Keratinocyte (primary cell): Measurements from ENCODE around the gene PRKCG. TPM values are rescaled to one million over a fixed set of nuclear protein-coding genes. Genes with fewer than 3 reads are reported as not detected.
"Not testable (repeated sequence)": the region's sequence is repeated elsewhere in the genome, so short reads cannot be mapped to it uniquely, and the experiment has no call there.

Experiments used
- DNase-seq: peaks from one replicate; pipeline ENCODE4 v3.0.0-alpha.2; 2011; ENCODE audit warnings: low read depth, missing footprints, low spot score
- FAIRE-seq: peaks from 2 replicates; lab custom pipeline; 2011; peaks lifted over from hg19 to GRCh38; lab: Jason Lieb, UNC
- H2AFZ ChIP-seq: 2 replicates; pipeline ENCODE4 v1.6.0; 2012; ENCODE audit warnings: low read length, control low read depth, inconsistent platforms; ENCODE audit not compliant: control insufficient read depth
- H3K27ac ChIP-seq: 2 replicates; pipeline ENCODE4 v1.5.1; 2011; ENCODE audit warnings: low read length; ENCODE audit not compliant: control insufficient read depth, insufficient read depth
- H3K27me3 ChIP-seq: 3 replicates; pipeline ENCODE4 v1.6.0; 2011; ENCODE audit warnings: low read length; ENCODE audit not compliant: control insufficient read depth, insufficient read depth; ENCODE audit errors: extremely low read depth
- H3K36me3 ChIP-seq, 2 experiments: 2 replicates in 1 of 2; 3 replicates in 1 of 2; pipeline ENCODE4 v1.5.1; 2011; ENCODE audit warnings: low read length in 2 of 2, mild to moderate bottlenecking in 1 of 2; ENCODE audit not compliant: control insufficient read depth in 2 of 2, insufficient read depth in 2 of 2; ENCODE audit errors: extremely low read depth in 1 of 2
- H3K4me1 ChIP-seq: 3 replicates; pipeline ENCODE4 v1.5.1; 2011; ENCODE audit warnings: low read length; ENCODE audit not compliant: control insufficient read depth, insufficient read depth; ENCODE audit errors: extremely low read depth
- H3K4me2 ChIP-seq: 3 replicates; pipeline ENCODE4 v1.6.0; 2011; ENCODE audit warnings: low read depth, low read length; ENCODE audit not compliant: control insufficient read depth, insufficient read depth; ENCODE audit errors: extremely low read depth
- H3K4me3 ChIP-seq, 3 experiments: fragments of 200-600 bp in 1 of 3; sonication (generic) in 1 of 3; 2 replicates in 2 of 3; 3 replicates in 1 of 3; pipeline ENCODE4 v1.5.1; 2011 to 2016; ENCODE audit warnings: low read length in 3 of 3, mild to moderate bottlenecking in 3 of 3, control low read depth in 2 of 3, inconsistent platforms in 1 of 3, low read depth in 1 of 3, mixed read lengths in 1 of 3, mixed run types in 1 of 3, moderate library complexity in 1 of 3; ENCODE audit not compliant: control insufficient read depth in 2 of 3, insufficient read depth in 2 of 3; ENCODE audit errors: extremely low read depth in 1 of 3
- H3K79me2 ChIP-seq: 2 replicates; pipeline ENCODE4 v1.6.0; 2012; ENCODE audit warnings: low read length; ENCODE audit not compliant: control insufficient read depth, insufficient read depth
- H3K9ac ChIP-seq: 3 replicates; pipeline ENCODE4 v1.6.0; 2011; ENCODE audit warnings: low read length; ENCODE audit not compliant: control insufficient read depth, insufficient read depth; ENCODE audit errors: extremely low read depth
- H3K9me1 ChIP-seq: 3 replicates; pipeline ENCODE4 v1.6.0; 2011; ENCODE audit warnings: low read length; ENCODE audit not compliant: control insufficient read depth, insufficient read depth; ENCODE audit errors: extremely low read depth
- H3K9me3 ChIP-seq: 2 replicates; pipeline ENCODE4 v1.5.1; 2012; ENCODE audit warnings: low read depth, low read length; ENCODE audit not compliant: control insufficient read depth
- H4K20me1 ChIP-seq: 3 replicates; pipeline ENCODE4 v1.6.0; 2011; ENCODE audit warnings: low read length; ENCODE audit not compliant: control insufficient read depth, insufficient read depth; ENCODE audit errors: extremely low read depth
- CTCF ChIP-seq, 3 experiments: IDR thresholded peaks in 1 of 3; conservative IDR thresholded peaks in 1 of 3; optimal IDR thresholded peaks in 1 of 3; 2 replicates in 2 of 3; 3 replicates in 1 of 3; pipeline versions ENCODE3 to v1.5.1; 2011; ENCODE audit warnings: low read length in 3 of 3, mild to moderate bottlenecking in 3 of 3, moderate library complexity in 2 of 3, control low read depth in 1 of 3, inconsistent platforms in 1 of 3; ENCODE audit not compliant: insufficient read depth in 2 of 3; ENCODE audit errors: extremely low read depth in 1 of 3
- EZH2 ChIP-seq: IDR thresholded peaks from one replicate; pipeline ENCODE4 v1.6.1; 2012; ENCODE audit warnings: inconsistent platforms, mild to moderate bottlenecking, low read length, moderate library complexity
- dilution Hi-C: fragments of 300-500 bp; cut with MboI; formaldehyde crosslinking; loops from one replicate; pipeline ENCODE4 v1.7.0; 2020; ENCODE audit warnings: low sequenced_read_pairs; ENCODE audit not compliant: extremely low pct_ligation_motif_present
- polyA minus RNA-seq, 3 experiments: library from RNA; depleted of rRNA, polyadenylated mRNA; stranded (reverse); fragments of >200 nt; gene quantifications; 1 replicate in 1 of 3; 2 replicates in 1 of 3; 3 replicates in 1 of 3; pipeline ENCODE4 v1.2.3, GENCODE V29; 2011
- polyA plus RNA-seq, 5 experiments: library from polyadenylated mRNA; depleted of rRNA in 3 of 5; stranded (reverse) in 3 of 5; stranded (forward) in 1 of 5; unstranded in 1 of 5; fragments of >200 nt; gene quantifications; 1 replicate in 1 of 5; 2 replicates in 3 of 5; 3 replicates in 1 of 5; pipeline versions ENCODE4 v1.2.1 to v1.2.3, GENCODE V29; 2011 to 2012; ENCODE audit warnings: missing spikeins in 2 of 5, low read depth in 1 of 5, low replicate concordance in 1 of 5

PRKCG gene
- polyA plus RNA-seq (not detected in 3 replicates), polyA minus RNA-seq (not detected in 3 replicates)
- not detected for polyA plus RNA-seq (2011; ENCODE audit: low read depth)
- not detected in 2 replicates for polyA plus RNA-seq (2011; cell fraction: cytosol; rRNA removed)
- not detected in 2 replicates for polyA plus RNA-seq (2011; cell fraction: nucleus; rRNA removed)
- polyA plus RNA-seq (2012; ENCODE audit: low replicate concordance): not detected in 2 replicates
- polyA minus RNA-seq (2011; cell fraction: cytosol; rRNA and poly(A)+ RNA removed): not detected
- polyA minus RNA-seq (2011; cell fraction: nucleus; rRNA and poly(A)+ RNA removed): not detected in 2 replicates

GRCh38 chr19:53881482-53882390, at the start of gene PRKCG:
Gene PRKCG (plus strand): TSS chr19:53882197. CDS start chr19:53882495, 298 bp downstream.
- peak within 1 kb of the TSS; percentile 77 for H3K4me2 ChIP-seq
- dilution Hi-C loops: no loop called here
- H4K20me1 ChIP-seq: no peaks in the 10 kb centered on the region
- H3K4me3 ChIP-seq: peak within 1 kb of the TSS; percentile 16 to 61 (median 57)
- no peak within 1 kb of the TSS for H3K27ac ChIP-seq
- H3K9me3 ChIP-seq: no peaks in the 10 kb centered on the region
- peak within 1 kb of the TSS; percentile 47 for H3K9ac ChIP-seq
- H3K4me1 ChIP-seq: peaks cover 15% of the 10 kb centered on the region
- peak; percentile 37 for TF ChIP-seq EZH2
- peak; percentile 25 to 61 (median 41) for TF ChIP-seq CTCF (optimal IDR thresholded peaks at IDR 0.05 in 1 of 3, IDR thresholded peaks at IDR 0.05 in 1 of 3, conservative IDR thresholded peaks at IDR 0.05 in 1 of 3; ENCODE audit: extremely low read depth in 1 of 3, insufficient read depth in 2 of 3, low read length in 3 of 3)
- no peaks in the 10 kb centered on the region for H3K36me3 ChIP-seq
- peaks cover 36% of the 10 kb centered on the region for H3K27me3 ChIP-seq
- DNase-seq (no peak), FAIRE-seq (peak; percentile 39)
- no peaks in the 10 kb centered on the region for H3K79me2 ChIP-seq
- H2AFZ ChIP-seq: peak within 1 kb of the TSS; percentile 67
- no peaks in the 10 kb centered on the region for H3K9me1 ChIP-seq

- H4K20me1 ChIP-seq, DNase-seq, H3K4me1 ChIP-seq, H3K36me3 ChIP-seq, H3K79me2 ChIP-seq, H3K9me3 ChIP-seq, H3K9ac ChIP-seq, H3K4me3 ChIP-seq, FAIRE-seq, H3K27ac ChIP-seq, H3K4me2 ChIP-seq, dilution Hi-C loops, H3K27me3 ChIP-seq, H3K9me1 ChIP-seq, H2AFZ ChIP-seq: not testable (repeated sequence)
These were observed 49.1 kb upstream of the PRKCG start for GRCh38 chr19:53832861-53833260.

GRCh38 chr19:53838446-53838845, 43.6 kb upstream of the PRKCG start:
- H3K9me1 ChIP-seq, H3K9ac ChIP-seq, H4K20me1 ChIP-seq, H3K4me2 ChIP-seq, H3K27me3 ChIP-seq, FAIRE-seq, dilution Hi-C loops, H3K36me3 ChIP-seq, H2AFZ ChIP-seq, H3K4me3 ChIP-seq, H3K79me2 ChIP-seq, H3K27ac ChIP-seq, DNase-seq, H3K9me3 ChIP-seq: not testable (repeated sequence)
- H3K4me1 ChIP-seq: peaks cover 19% of the 10 kb centered on the region

- H3K27ac ChIP-seq, H4K20me1 ChIP-seq, H3K27me3 ChIP-seq, H3K9me3 ChIP-seq, H3K9ac ChIP-seq, H3K4me2 ChIP-seq, H3K79me2 ChIP-seq, H3K9me1 ChIP-seq, DNase-seq, H3K36me3 ChIP-seq, H2AFZ ChIP-seq, H3K4me3 ChIP-seq, dilution Hi-C loops, FAIRE-seq: not testable (repeated sequence)
- H3K4me1 ChIP-seq: peaks cover 19% of the 10 kb centered on the region
These were observed 41.8 kb upstream of the PRKCG start for GRCh38 chr19:53840241-53840640.
